Stimulated activated CD4-positive, alpha-beta T cell treated with anti-CD3 and anti-CD28 coated beads, Interleukin-12 subunit alpha, Interleukin-12 subunit beta, amount 100 ng/mL, for 48 hours (primary cell): ENCODE results near the gene PEAK3.
"Not testable (repeated sequence)": the region's sequence is repeated elsewhere in the genome, so short reads cannot be mapped to it uniquely, and the experiment has no call there.

Experiments
- DNase-seq, 3 donors: peaks; one replicate each; pipeline ENCODE4 v3.0.0-alpha.2; 2020; ENCODE audit warnings: low read depth in 2 of 3, low spot score in 1 of 3

PEAK3 gene

GRCh38 chr19:2289714-2290435 is 7.9 kb upstream of the PEAK3 start:
- no peak for DNase-seq

GRCh38 chr19:2288818-2289713 is 7.1 kb upstream of the PEAK3 start:
- DNase-seq, result no peak

GRCh38 chr19:2288338-2288817 is 6.4 kb upstream of the PEAK3 start:
- DNase-seq, result no peak

GRCh38 chr19:2287585-2288337 is 5.8 kb upstream of the PEAK3 start:
- no peak for DNase-seq

- DNase-seq, result no peak
Observed at GRCh38 chr19:2286402-2287140, 4.6 kb upstream of the PEAK3 start.

- no peak for DNase-seq
Observed at GRCh38 chr19:2283835-2284507, 2.0 kb upstream of the PEAK3 start.

- no peak for DNase-seq
Observed at GRCh38 chr19:2282862-2283237, 875 bp upstream of the PEAK3 start.

- not testable (repeated sequence) for DNase-seq
Observed at GRCh38 chr19:2281265-2282061, 512 bp downstream of the PEAK3 start.

GRCh38 chr19:2280633-2281264 is 1.2 kb downstream of the PEAK3 start:
- no peak for DNase-seq

- no peak for DNase-seq
Observed at GRCh38 chr19:2278459-2279158, 3.4 kb downstream of the PEAK3 start.

GRCh38 chr19:2277138-2277537 is 4.8 kb downstream of the PEAK3 start:
- DNase-seq, result no peak

GRCh38 chr19:2276429-2276986 is 5.5 kb downstream of the PEAK3 start:
- no peak for DNase-seq

- no peak for DNase-seq
Observed at GRCh38 chr19:2275588-2276428, 6.2 kb downstream of the PEAK3 start.

- no peak for DNase-seq
Observed at GRCh38 chr19:2274931-2275535, 6.9 kb downstream of the PEAK3 start.

- no peak for DNase-seq
Observed at GRCh38 chr19:2274185-2274711, 7.7 kb downstream of the PEAK3 start.

- DNase-seq, result peak; percentile 62 to 75 (median 72)
Observed at GRCh38 chr19:2273356-2274184, 8.4 kb downstream of the PEAK3 start.
